Karpas-422 (cell line): Measurements from ENCODE around the gene DDX10. TPM values are rescaled to one million over a fixed set of nuclear protein-coding genes. Genes with fewer than 3 reads are reported as not detected.

Experiments
- DNase-seq: peaks from one replicate; pipeline ENCODE4 v3.0.0-alpha.2; 2015
- H2AFZ ChIP-seq: fragments of 200-600 bp; sonication (generic); 2 replicates; pipeline ENCODE4 v1.6.1; 2014; ENCODE audit warnings: antibody characterized with exemption, low read length, mixed read lengths
- H3K27ac ChIP-seq: fragments of 200-600 bp; sonication (generic); 2 replicates; pipeline ENCODE4 v1.5.1; 2014; ENCODE audit warnings: mild to moderate bottlenecking, low read length, moderate library complexity
- H3K27me3 ChIP-seq: fragments of 200-600 bp; sonication (generic); 2 replicates; pipeline ENCODE4 v1.6.1; 2014; ENCODE audit warnings: low read length, mixed read lengths
- H3K36me3 ChIP-seq: fragments of 200-600 bp; sonication (generic); 2 replicates; pipeline ENCODE4 v1.6.1; 2014; ENCODE audit warnings: low read length, mixed read lengths; ENCODE audit not compliant: insufficient read depth
- H3K4me1 ChIP-seq: fragments of 200-600 bp; sonication (generic); 2 replicates; pipeline ENCODE4 v1.6.1; 2014; ENCODE audit warnings: mild to moderate bottlenecking, low read length, mixed read lengths
- H3K4me2 ChIP-seq: fragments of 200-600 bp; sonication (generic); 2 replicates; pipeline ENCODE4 v1.6.1; 2014; ENCODE audit warnings: low read length, low read depth, mild to moderate bottlenecking; ENCODE audit not compliant: poor library complexity, severe bottlenecking
- H3K4me3 ChIP-seq: fragments of 200-600 bp; sonication (generic); 2 replicates; pipeline ENCODE4 v1.5.1; 2014; ENCODE audit warnings: mild to moderate bottlenecking, antibody characterized with exemption, low read length, mixed read lengths
- H3K79me2 ChIP-seq: fragments of 200-600 bp; sonication (generic); 2 replicates; pipeline ENCODE4 v1.6.1; 2014; ENCODE audit warnings: mild to moderate bottlenecking, low read length, mixed read lengths
- H3K9ac ChIP-seq: fragments of 200-600 bp; sonication (generic); 2 replicates; pipeline ENCODE4 v1.6.0; 2014; ENCODE audit warnings: low read length
- H3K9me2 ChIP-seq: fragments of 200-600 bp; sonication (generic), shearing (Covaris generic); replicated peaks from 2 replicates; pipeline ENCODE4 v1.6.0; 2014; ENCODE audit warnings: mild to moderate bottlenecking, low read length, moderate library complexity; ENCODE audit not compliant: insufficient read depth
- H3K9me3 ChIP-seq: fragments of 300-700, 200-600 bp; sonication (generic); 2 replicates; pipeline ENCODE4 v1.6.1; 2014; ENCODE audit warnings: low read length, mixed read lengths
- H4K20me1 ChIP-seq: fragments of 200-600 bp; sonication (generic); 2 replicates; pipeline ENCODE4 v1.6.1; 2014; ENCODE audit warnings: mild to moderate bottlenecking, antibody characterized with exemption, low read length, low read depth; ENCODE audit not compliant: insufficient read depth
- total RNA-seq: library from RNA; depleted of rRNA; stranded (reverse); fragments of >200 nt; shearing (Covaris generic); gene quantifications from 2 replicates; pipeline ENCODE4 v1.2.3, GENCODE V29; 2014; ENCODE audit warnings: low replicate concordance

The DDX10 gene
- total RNA-seq, 1 experiment from 2014 or later, result 103 TPM

DNA sequence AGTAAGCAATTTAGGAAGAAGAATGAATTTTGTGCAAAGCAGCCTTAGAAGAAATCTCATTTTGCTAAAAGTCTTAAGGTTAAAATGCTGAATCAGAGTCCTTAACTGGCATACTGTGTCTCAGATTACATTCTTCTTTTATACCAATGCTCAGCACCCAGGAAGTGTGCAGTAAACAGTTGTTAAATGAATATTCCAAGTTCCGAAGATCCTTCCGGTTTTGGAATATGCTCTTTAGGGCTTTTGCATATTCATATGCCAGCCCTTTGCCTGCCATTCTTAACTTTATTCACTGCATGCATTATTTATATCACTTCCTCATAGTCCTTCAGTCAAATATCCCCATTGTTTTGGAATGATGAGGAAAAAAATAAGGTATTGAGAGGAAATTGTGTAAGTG, 242.0 kb downstream of the DDX10 start:
- Histone ChIP-seq H3K9me2 (no peaks in the 10 kb centered on the region), H3K4me2 (no peak overlapping the region)

GRCh38 chr11:108909041-108909440, 244.2 kb downstream of the DDX10 start:
- Histone ChIP-seq H3K27ac (no peak overlapping the region), H3K9me2 (no peaks in the 10 kb centered on the region), H3K4me2 (no peak overlapping the region), H4K20me1 (no peaks in the 10 kb centered on the region), H3K9me3 (no peaks in the 10 kb centered on the region), H3K79me2 (peaks cover 58% of the 10 kb centered on the region), H3K27me3 (no peaks in the 10 kb centered on the region), H2AFZ (no peak overlapping the region), H3K36me3 (no peaks in the 10 kb centered on the region), H3K4me3 (no peak overlapping the region), H3K9ac (no peak overlapping the region), H3K4me1 (no peaks in the 10 kb centered on the region)
- DNase-seq, result no peak

More for the DNA sequence above, 242.0 kb downstream of the DDX10 start:
- peaks cover 69% of the 10 kb centered on the region for H3K79me2 ChIP-seq
- no peak overlapping the region for H3K9ac ChIP-seq
- H2AFZ ChIP-seq, result no peak overlapping the region
- no peak overlapping the region for H3K4me3 ChIP-seq
- H3K36me3 ChIP-seq, result no peaks in the 10 kb centered on the region
- H3K4me1 ChIP-seq, result no peaks in the 10 kb centered on the region
- no peaks in the 10 kb centered on the region for H4K20me1 ChIP-seq
- no peak overlapping the region for H3K27ac ChIP-seq
- no peak for DNase-seq
- H3K27me3 ChIP-seq, result no peaks in the 10 kb centered on the region
- no peaks in the 10 kb centered on the region for H3K9me3 ChIP-seq

GRCh38 chr11:108909921-108910320, 245.1 kb downstream of the DDX10 start:
- no peak overlapping the region for H2AFZ ChIP-seq
- no peaks in the 10 kb centered on the region for H4K20me1 ChIP-seq
- no peak for DNase-seq

DNA sequence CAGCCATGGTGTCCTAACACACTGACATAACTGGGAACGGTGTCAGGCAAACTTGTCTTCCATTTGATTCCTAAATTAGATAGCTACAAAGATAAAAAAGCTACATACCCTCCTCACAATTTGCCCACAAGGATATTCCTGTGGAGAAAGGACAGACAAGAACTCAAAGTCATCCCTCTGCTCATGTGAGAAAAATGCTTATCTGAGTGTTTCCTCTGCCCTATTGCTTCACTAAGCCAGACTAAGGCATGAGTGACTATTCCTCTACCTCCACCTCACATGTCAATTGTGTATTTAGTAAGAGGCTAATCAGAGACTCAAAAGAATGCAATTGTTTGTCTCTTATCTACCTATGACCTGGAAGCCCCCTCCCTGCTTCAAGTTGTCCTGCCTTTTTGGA, 247.7 kb downstream of the DDX10 start:
- Histone ChIP-seq H3K9ac (no peak overlapping the region), H3K79me2 (peaks cover 44% of the 10 kb centered on the region), H3K27me3 (no peaks in the 10 kb centered on the region)

More at GRCh38 chr11:108909921-108910320, 245.1 kb downstream of the DDX10 start:
- Histone ChIP-seq H3K27me3 (no peaks in the 10 kb centered on the region), H3K4me3 (no peak overlapping the region), H3K4me1 (no peaks in the 10 kb centered on the region), H3K4me2 (no peak overlapping the region), H3K9me3 (no peaks in the 10 kb centered on the region), H3K9ac (no peak overlapping the region), H3K27ac (no peak overlapping the region), H3K36me3 (no peaks in the 10 kb centered on the region), H3K9me2 (no peaks in the 10 kb centered on the region), H3K79me2 (peaks cover 53% of the 10 kb centered on the region)

GRCh38 chr11:108913204-108913603, 248.3 kb downstream of the DDX10 start:
- Histone ChIP-seq H3K27me3 (no peaks in the 10 kb centered on the region), H3K79me2 (peaks cover 43% of the 10 kb centered on the region), H2AFZ (no peak overlapping the region), H3K9me3 (no peaks in the 10 kb centered on the region), H4K20me1 (no peaks in the 10 kb centered on the region), H3K4me1 (no peaks in the 10 kb centered on the region), H3K27ac (no peak overlapping the region), H3K4me2 (no peak overlapping the region), H3K36me3 (no peaks in the 10 kb centered on the region; the same call in 1 of the 2 replicates), H3K9ac (no peak overlapping the region), H3K9me2 (no peaks in the 10 kb centered on the region), H3K4me3 (no peak overlapping the region)
- DNase-seq, result no peak

More for the DNA sequence above, 247.7 kb downstream of the DDX10 start:
- Histone ChIP-seq H3K4me3 (no peak overlapping the region), H2AFZ (no peak overlapping the region), H3K9me3 (no peaks in the 10 kb centered on the region), H3K4me2 (no peak overlapping the region), H4K20me1 (no peaks in the 10 kb centered on the region), H3K4me1 (no peaks in the 10 kb centered on the region), H3K9me2 (no peaks in the 10 kb centered on the region), H3K36me3 (no peaks in the 10 kb centered on the region; the same call in 1 of the 2 replicates), H3K27ac (no peak overlapping the region)
- DNase-seq, result no peak

- H3K79me2 ChIP-seq, result peaks cover 37% of the 10 kb centered on the region
- H3K4me1 ChIP-seq, result no peaks in the 10 kb centered on the region
- no peaks in the 10 kb centered on the region for H3K9me3 ChIP-seq
Observed at GRCh38 chr11:108914211-108914610, 249.3 kb downstream of the DDX10 start.

GRCh38 chr11:108914981-108915380, 250.1 kb downstream of the DDX10 start:
- Histone ChIP-seq H3K27ac (no peak overlapping the region), H3K36me3 (peaks cover 6% of the 10 kb centered on the region; the same call in 1 of the 2 replicates), H3K4me3 (no peak overlapping the region), H3K4me2 (no peak overlapping the region), H2AFZ (no peak overlapping the region), H4K20me1 (no peaks in the 10 kb centered on the region), H3K9me2 (0 out of 2 replicates have a peak, but pooled peaks cover 6% of the 10 kb centered on the region), H3K9ac (no peak overlapping the region), H3K27me3 (no peaks in the 10 kb centered on the region), H3K9me3 (no peaks in the 10 kb centered on the region), H3K4me1 (no peaks in the 10 kb centered on the region), H3K79me2 (peaks cover 32% of the 10 kb centered on the region)
- DNase-seq, result no peak

More at GRCh38 chr11:108914211-108914610, 249.3 kb downstream of the DDX10 start:
- Histone ChIP-seq H4K20me1 (no peaks in the 10 kb centered on the region), H2AFZ (no peak overlapping the region), H3K27me3 (no peaks in the 10 kb centered on the region), H3K9ac (no peak overlapping the region), H3K36me3 (peaks cover 6% of the 10 kb centered on the region; the same call in 1 of the 2 replicates), H3K4me2 (no peak overlapping the region), H3K9me2 (0 out of 2 replicates have a peak, but pooled peaks cover 6% of the 10 kb centered on the region), H3K27ac (no peak overlapping the region), H3K4me3 (no peak overlapping the region)
- no peak for DNase-seq

GRCh38 chr11:108915666-108916065, 250.8 kb downstream of the DDX10 start:
- no peaks in the 10 kb centered on the region for H4K20me1 ChIP-seq
- H3K79me2 ChIP-seq, result peaks cover 29% of the 10 kb centered on the region
- H3K27ac ChIP-seq, result no peak overlapping the region
- H3K9me2 ChIP-seq, result 0 out of 2 replicates have a peak, but pooled peaks cover 6% of the 10 kb centered on the region
- no peaks in the 10 kb centered on the region for H3K27me3 ChIP-seq
- no peak overlapping the region for H2AFZ ChIP-seq
- H3K4me1 ChIP-seq, result no peaks in the 10 kb centered on the region
- H3K4me3 ChIP-seq, result no peak overlapping the region
- no peak overlapping the region for H3K9ac ChIP-seq
- H3K36me3 ChIP-seq, result peaks cover 6% of the 10 kb centered on the region; the same call in 1 of the 2 replicates
- DNase-seq, result no peak
- H3K9me3 ChIP-seq, result no peaks in the 10 kb centered on the region
- H3K4me2 ChIP-seq, result no peak overlapping the region
